ENCODE data around the gene OSBPL9.

Gene OSBPL9

DNA sequence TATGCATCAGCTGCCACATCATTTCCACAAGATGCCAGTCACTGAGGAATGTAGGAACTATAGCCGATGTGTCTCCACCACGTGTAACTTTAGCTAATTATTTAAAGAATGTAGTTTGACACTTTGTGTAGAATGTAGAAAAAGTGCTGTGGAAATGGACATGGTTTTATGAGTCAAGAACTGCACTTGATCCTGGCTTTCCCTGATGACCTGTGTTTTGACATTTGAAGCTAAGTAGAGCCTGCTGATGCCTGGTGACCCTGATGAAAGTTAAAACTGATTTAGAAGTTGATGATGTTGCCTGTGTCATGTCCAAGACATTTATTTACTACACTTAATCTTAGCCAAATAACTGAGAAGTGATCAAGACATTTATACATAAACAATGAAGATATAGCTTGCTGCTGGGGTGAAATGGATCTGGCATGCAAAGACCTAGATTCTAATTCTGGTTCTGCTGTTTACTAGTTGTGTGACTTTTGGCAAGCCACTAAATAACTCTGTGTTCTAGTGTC lies 4.4 kb upstream of the OSBPL9 start:
- TF ChIP-seq, protein P1, sequence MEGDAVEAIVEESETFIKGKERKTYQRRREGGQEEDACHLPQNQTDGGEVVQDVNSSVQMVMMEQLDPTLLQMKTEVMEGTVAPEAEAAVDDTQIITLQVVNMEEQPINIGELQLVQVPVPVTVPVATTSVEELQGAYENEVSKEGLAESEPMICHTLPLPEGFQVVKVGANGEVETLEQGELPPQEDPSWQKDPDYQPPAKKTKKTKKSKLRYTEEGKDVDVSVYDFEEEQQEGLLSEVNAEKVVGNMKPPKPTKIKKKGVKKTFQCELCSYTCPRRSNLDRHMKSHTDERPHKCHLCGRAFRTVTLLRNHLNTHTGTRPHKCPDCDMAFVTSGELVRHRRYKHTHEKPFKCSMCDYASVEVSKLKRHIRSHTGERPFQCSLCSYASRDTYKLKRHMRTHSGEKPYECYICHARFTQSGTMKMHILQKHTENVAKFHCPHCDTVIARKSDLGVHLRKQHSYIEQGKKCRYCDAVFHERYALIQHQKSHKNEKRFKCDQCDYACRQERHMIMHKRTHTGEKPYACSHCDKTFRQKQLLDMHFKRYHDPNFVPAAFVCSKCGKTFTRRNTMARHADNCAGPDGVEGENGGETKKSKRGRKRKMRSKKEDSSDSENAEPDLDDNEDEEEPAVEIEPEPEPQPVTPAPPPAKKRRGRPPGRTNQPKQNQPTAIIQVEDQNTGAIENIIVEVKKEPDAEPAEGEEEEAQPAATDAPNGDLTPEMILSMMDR (IDR thresholded peaks at IDR 0.05): no peak

DNA sequence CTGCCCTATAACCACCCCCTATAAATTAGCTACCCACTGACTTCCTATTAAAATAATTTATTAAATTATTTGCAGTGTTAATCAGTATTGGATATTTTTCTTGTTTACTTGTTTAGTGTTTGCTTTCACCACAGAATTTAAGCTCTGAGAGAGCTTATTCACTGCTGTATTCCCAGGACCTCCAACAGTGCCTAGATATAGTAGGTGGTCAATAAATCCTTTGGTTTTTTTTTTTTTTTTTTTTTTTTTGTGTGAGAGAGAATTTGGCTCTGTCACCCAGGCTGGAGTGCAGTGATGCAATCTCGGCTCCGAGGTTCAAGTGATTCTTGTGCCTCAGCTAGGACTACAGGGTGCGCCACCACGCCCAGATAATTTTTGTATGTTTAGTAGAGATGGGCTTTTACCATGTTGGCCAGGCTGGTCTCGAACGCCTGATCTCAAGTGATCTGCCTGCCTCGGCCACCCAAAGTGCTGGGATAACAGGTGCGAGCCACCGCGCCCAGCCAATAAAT lies 1.1 kb upstream of the OSBPL9 start:
- TF ChIP-seq, protein P1 (IDR thresholded peaks at IDR 0.05): no peak

DNA sequence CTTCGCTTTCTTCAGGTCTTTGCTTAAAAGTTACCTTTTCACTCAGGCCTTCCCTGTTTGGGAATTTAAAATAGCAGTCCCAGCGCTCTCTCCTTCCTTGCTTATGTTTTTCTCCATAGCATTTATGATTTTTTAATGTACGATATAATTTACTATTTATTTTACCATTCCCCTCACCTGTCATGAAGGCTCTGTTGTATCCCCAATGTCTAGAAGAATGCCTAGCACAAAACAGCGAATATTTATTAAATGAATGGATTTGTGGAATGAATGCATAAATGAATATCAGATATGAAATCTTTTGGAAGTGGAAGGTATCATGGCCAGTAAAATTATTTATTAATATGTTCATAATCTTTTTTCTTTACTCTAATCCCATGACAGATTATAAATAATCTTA lies 402 bp upstream of the OSBPL9 start:
- TF ChIP-seq, protein P1 (IDR thresholded peaks at IDR 0.05): no peak

DNA sequence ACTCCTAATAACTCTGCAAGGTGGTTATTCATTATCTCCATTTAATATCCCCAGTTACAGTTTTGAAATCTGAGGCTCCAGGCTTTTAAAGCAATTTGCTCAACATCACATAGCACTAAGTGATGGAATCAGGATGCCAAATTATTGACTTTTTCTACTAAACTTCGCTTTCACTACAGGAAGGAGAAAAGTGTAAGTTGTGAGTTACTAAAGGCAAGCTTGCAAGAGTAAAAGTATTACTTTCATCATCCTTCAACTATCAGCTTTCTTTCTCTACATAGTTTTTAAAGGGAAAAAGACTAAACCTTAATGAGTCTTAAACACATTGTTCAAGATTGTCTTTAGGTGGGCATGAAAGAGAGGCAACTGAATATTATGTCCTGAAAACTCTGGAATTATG lies 1.8 kb downstream of the OSBPL9 start:
- TF ChIP-seq, protein P1 (IDR thresholded peaks at IDR 0.05): no peak

DNA sequence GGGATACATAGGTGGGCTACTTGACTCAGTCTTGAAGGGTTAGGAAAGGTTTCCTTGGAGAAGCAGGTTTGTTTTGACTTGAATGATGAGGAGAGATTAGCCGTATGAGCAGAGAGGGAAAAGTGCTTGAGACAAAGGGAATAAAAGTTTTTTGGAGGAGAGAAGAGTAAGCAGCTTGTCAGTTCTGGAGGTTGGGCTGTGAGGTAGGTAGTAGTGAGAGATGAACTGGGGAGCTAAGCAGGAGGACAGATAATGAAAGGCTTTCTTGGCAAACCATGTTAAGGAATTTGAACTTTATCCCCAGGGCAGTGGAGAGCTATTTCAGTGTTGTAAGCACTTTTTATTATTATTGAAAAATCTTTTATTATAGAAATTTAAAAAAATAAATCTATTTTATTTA lies 3.6 kb downstream of the OSBPL9 start:
- TF ChIP-seq, protein P1 (IDR thresholded peaks at IDR 0.05): no peak

DNA sequence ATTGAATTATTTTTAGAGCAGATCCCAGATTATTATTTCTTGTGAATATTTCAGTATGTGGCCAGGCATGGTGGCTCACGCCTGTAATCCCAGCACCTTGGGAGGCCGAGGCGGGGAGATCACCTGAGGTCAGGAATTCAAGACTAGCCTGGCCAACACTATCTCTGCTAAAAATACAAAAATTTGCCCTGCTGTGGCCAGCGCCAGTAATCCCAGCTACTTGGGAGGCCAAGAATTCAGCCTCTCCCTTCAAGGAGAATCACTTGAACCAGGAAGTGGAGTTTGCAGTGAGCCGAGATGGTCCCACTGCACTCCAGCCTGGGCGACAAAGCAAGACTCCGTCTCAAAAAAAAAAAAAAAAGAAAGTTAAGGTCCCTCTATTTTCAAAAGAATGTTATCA lies 4.3 kb downstream of the OSBPL9 start:
- TF ChIP-seq, protein P1 (IDR thresholded peaks at IDR 0.05): no peak

DNA sequence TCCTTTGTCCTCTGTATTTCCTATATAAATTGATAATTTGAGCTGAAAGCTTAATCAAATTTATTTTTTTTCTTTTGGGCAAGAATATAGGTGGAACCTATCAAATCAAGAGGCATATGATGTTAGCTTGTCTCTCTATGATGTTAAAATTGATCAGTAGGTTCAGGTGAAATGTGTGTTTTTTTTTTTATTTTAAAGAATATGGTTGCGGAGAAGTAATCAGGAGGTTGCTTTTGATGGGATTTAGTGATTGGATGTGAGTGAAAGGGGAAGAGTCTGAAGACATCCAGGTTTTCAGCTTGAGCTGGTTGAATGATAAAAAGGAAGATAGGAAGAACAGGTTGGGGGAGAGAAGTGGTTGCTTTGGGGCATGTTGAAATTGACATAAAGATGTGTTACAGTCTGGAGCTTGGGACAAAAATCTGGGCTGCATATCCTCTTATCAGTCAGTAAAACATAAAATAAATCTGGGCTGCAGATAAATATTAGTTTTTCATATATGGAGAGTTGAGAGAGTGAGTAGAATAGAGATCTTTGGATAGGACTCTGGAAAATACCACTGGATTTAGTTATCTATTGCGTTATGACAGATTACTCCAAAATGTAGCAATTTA lies 5.1 kb downstream of the OSBPL9 start:
- TF ChIP-seq, protein P1 (IDR thresholded peaks at IDR 0.05): no peak
